Measurements from ENCODE around the gene SLC38A9.

The SLC38A9 gene

GRCh38 chr5:55604611-55605067 lies 107.5 kb downstream of the SLC38A9 start:
- H2AFZ ChIP-seq (ENCODE audit: low read depth, low read length) = peak overlapping the region; percentile 76; the same call in 1 of the 2 replicates

DNA sequence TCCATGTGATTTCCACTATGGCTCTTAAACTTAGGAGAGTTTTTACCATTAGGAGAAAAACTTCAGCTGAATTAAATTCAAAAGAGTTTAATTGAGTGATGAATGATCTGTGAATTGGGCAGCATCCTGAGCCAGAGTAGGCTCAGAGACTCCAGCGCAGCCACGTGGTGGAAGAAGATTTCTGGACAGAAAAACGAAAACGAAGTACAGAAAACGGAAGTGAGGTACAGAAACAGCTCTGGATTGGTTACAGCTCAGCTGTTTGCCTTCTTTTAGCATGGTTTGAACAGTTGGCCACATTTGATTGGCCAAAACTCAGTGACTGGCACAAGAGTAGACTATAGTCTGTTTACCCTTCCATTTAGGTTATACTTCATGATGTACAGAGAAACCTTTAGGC lies 108.2 kb downstream of the SLC38A9 start:
- Histone ChIP-seq H3K4me2 (ENCODE audit: low read length) (no peak overlapping the region), H3K79me2 (ENCODE audit: low read length) (no peaks in the 10 kb centered on the region), H3K4me3 (ENCODE audit: low read length) (no peak overlapping the region), H3K27ac (ENCODE audit: low read length) (no peak overlapping the region), H3K36me3 (replicated peaks; ENCODE audit: low read depth, low read length) (no peaks in the 10 kb centered on the region), H3K9ac (ENCODE audit: low read length) (no peak overlapping the region), H2AFZ (ENCODE audit: low read depth, low read length) (peak overlapping the region; percentile 76; the same call in 1 of the 2 replicates), H3K4me1 (ENCODE audit: low read length) (peaks cover 19% of the 10 kb centered on the region), H3K9me3 (ENCODE audit: insufficient read depth, low read length) (no peaks in the 10 kb centered on the region), H3K27me3 (ENCODE audit: low read depth, low read length) (no peaks in the 10 kb centered on the region), H4K20me1 (ENCODE audit: insufficient read depth, low read length) (no peaks in the 10 kb centered on the region)
- no peak for TF ChIP-seq EZH2phosphoT487 (IDR thresholded peaks at IDR 0.05; ENCODE audit: low read depth)
- TF ChIP-seq, protein P1, sequence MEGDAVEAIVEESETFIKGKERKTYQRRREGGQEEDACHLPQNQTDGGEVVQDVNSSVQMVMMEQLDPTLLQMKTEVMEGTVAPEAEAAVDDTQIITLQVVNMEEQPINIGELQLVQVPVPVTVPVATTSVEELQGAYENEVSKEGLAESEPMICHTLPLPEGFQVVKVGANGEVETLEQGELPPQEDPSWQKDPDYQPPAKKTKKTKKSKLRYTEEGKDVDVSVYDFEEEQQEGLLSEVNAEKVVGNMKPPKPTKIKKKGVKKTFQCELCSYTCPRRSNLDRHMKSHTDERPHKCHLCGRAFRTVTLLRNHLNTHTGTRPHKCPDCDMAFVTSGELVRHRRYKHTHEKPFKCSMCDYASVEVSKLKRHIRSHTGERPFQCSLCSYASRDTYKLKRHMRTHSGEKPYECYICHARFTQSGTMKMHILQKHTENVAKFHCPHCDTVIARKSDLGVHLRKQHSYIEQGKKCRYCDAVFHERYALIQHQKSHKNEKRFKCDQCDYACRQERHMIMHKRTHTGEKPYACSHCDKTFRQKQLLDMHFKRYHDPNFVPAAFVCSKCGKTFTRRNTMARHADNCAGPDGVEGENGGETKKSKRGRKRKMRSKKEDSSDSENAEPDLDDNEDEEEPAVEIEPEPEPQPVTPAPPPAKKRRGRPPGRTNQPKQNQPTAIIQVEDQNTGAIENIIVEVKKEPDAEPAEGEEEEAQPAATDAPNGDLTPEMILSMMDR (IDR thresholded peaks at IDR 0.05; ENCODE audit: low read depth, low read length) = peak; percentile 28

More at GRCh38 chr5:55604611-55605067, 107.5 kb downstream of the SLC38A9 start:
- H3K27ac ChIP-seq (ENCODE audit: low read length) = no peak overlapping the region
- no peaks in the 10 kb centered on the region for H4K20me1 ChIP-seq (ENCODE audit: insufficient read depth, low read length)
- no peaks in the 10 kb centered on the region for H3K9me3 ChIP-seq (ENCODE audit: insufficient read depth, low read length)
- H3K27me3 ChIP-seq (ENCODE audit: low read depth, low read length) = no peaks in the 10 kb centered on the region
- H3K4me2 ChIP-seq (ENCODE audit: low read length) = no peak overlapping the region
- no peak for TF ChIP-seq EZH2phosphoT487 (IDR thresholded peaks at IDR 0.05; ENCODE audit: low read depth)
- TF ChIP-seq, protein P1 (IDR thresholded peaks at IDR 0.05; ENCODE audit: low read depth, low read length) = no peak
- no peaks in the 10 kb centered on the region for H3K79me2 ChIP-seq (ENCODE audit: low read length)
- no peak overlapping the region for H3K4me3 ChIP-seq (ENCODE audit: low read length)
- H3K36me3 ChIP-seq (replicated peaks; ENCODE audit: low read depth, low read length) = no peaks in the 10 kb centered on the region
- no peak overlapping the region for H3K9ac ChIP-seq (ENCODE audit: low read length)
- H3K4me1 ChIP-seq (ENCODE audit: low read length) = peaks cover 19% of the 10 kb centered on the region

DNA sequence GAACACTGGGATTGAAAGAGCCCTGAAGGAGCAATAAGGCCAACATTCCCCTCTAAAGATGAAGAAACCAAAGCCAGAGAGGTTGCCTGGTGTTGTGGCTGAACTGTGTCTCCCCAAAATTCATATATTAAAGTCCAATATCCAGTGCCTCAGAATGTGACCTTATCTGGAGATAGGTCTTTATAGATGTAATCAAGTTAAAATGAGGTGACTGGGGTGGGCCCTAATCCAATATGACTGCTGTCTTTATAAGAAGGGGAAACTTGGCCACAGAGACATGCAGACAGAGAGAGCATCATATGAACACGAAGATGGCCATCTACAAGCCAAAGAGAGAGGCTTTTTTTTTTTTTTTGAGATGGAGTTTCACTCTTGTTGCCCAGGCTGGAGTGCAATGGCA lies 110.5 kb downstream of the SLC38A9 start:
- H3K27me3 ChIP-seq (ENCODE audit: low read depth, low read length) = no peaks in the 10 kb centered on the region
- no peak overlapping the region for H3K27ac ChIP-seq (ENCODE audit: low read length)
- no peaks in the 10 kb centered on the region for H4K20me1 ChIP-seq (ENCODE audit: insufficient read depth, low read length)
- H3K4me2 ChIP-seq (ENCODE audit: low read length) = no peak overlapping the region
- no peaks in the 10 kb centered on the region for H3K36me3 ChIP-seq (replicated peaks; ENCODE audit: low read depth, low read length)
- H3K9ac ChIP-seq (ENCODE audit: low read length) = no peak overlapping the region
- H3K4me3 ChIP-seq (ENCODE audit: low read length) = no peak overlapping the region
- TF ChIP-seq EZH2phosphoT487 (IDR thresholded peaks at IDR 0.05; ENCODE audit: low read depth) = no peak
- TF ChIP-seq, protein P1 (IDR thresholded peaks at IDR 0.05; ENCODE audit: low read depth, low read length) = no peak
- no peak overlapping the region for H2AFZ ChIP-seq (ENCODE audit: low read depth, low read length)
- no peaks in the 10 kb centered on the region for H3K9me3 ChIP-seq (ENCODE audit: insufficient read depth, low read length)
- H3K4me1 ChIP-seq (ENCODE audit: low read length) = peaks cover 19% of the 10 kb centered on the region
- H3K79me2 ChIP-seq (ENCODE audit: low read length) = no peaks in the 10 kb centered on the region

- Histone ChIP-seq H3K27ac (ENCODE audit: low read length) (no peak overlapping the region), H3K4me3 (ENCODE audit: low read length) (no peak overlapping the region), H3K79me2 (ENCODE audit: low read length) (no peaks in the 10 kb centered on the region), H3K4me2 (ENCODE audit: low read length) (no peak overlapping the region), H3K27me3 (ENCODE audit: low read depth, low read length) (no peaks in the 10 kb centered on the region), H3K4me1 (ENCODE audit: low read length) (peaks cover 19% of the 10 kb centered on the region), H3K9ac (ENCODE audit: low read length) (no peak overlapping the region), H3K9me3 (ENCODE audit: insufficient read depth, low read length) (no peaks in the 10 kb centered on the region), H2AFZ (ENCODE audit: low read depth, low read length) (0 out of 2 replicates have a peak overlapping the region, but pooled peaks have one; percentile 77), H3K36me3 (replicated peaks; ENCODE audit: low read depth, low read length) (no peaks in the 10 kb centered on the region), H4K20me1 (ENCODE audit: insufficient read depth, low read length) (no peaks in the 10 kb centered on the region)
- TF ChIP-seq EZH2phosphoT487 (IDR thresholded peaks at IDR 0.05; ENCODE audit: low read depth) = no peak
- TF ChIP-seq, protein P1 (IDR thresholded peaks at IDR 0.05; ENCODE audit: low read depth, low read length) = no peak
Observed at GRCh38 chr5:55601204-55601618, 110.9 kb downstream of the SLC38A9 start.

All from OCI-LY3 (cell line).